Astrocyte of the spinal cord (primary cell): ENCODE measurements around the gene LBP.
A peak's percentile ranks its signal among the peaks of the same experiment; 100 is the strongest.

Experiments used
- DNase-seq: peaks from one replicate; pipeline ENCODE4 v3.0.0; 2011; ENCODE audit warnings: low read depth, low spot score
- H3K4me3 ChIP-seq: 2 replicates; pipeline ENCODE4 v1.5.1; 2011; ENCODE audit warnings: low read depth, mild to moderate bottlenecking, low read length, moderate library complexity
- CTCF ChIP-seq: IDR thresholded peaks from 2 replicates; pipeline ENCODE4 v1.5.1; 2012; ENCODE audit warnings: low read depth, mild to moderate bottlenecking, low read length, inconsistent platforms
- in situ Hi-C: cut with HindIII; loops from 2 replicates; pipeline ENCODE4 v1.10.0; 2017; ENCODE audit warnings: low sequenced_read_pairs

The LBP gene

GRCh38 chr20:38424401-38424800 lies 78.1 kb downstream of the LBP start:
- no peak overlapping the region for H3K4me3 ChIP-seq
- no peak for TF ChIP-seq CTCF
- no peak for DNase-seq
- in situ Hi-C loops, result no loop called here

GRCh38 chr20:38426006-38426897 lies 80.0 kb downstream of the LBP start:
- in situ Hi-C loops, result no loop called here
- DNase-seq, result peak; percentile 87
- H3K4me3 ChIP-seq, result no peak overlapping the region
- TF ChIP-seq CTCF, result no peak
